HepG2 (cell line): Measurements from ENCODE around the gene FAAP100. TPM values are rescaled to one million over a fixed set of nuclear protein-coding genes. Genes with fewer than 3 reads are reported as not detected.

ENCODE experiments used
- EZH2 ChIP-seq: conservative IDR thresholded peaks from 2 replicates; pipeline ENCODE4 v1.6.1; 2012; ENCODE audit warnings: mild to moderate bottlenecking, low read depth, low read length, moderate library complexity
- HES4 ChIP-seq: sonication (generic); formaldehyde crosslinking; IDR thresholded peaks from 2 replicates; pipeline ENCODE4 v1.9.0; 2021; ENCODE audit warnings: mild to moderate bottlenecking, missing genetic modification reagents, borderline replicate concordance
- JUN ChIP-seq: sonication (generic); formaldehyde crosslinking; IDR thresholded peaks from 2 replicates; pipeline ENCODE4 v1.4.0; 2020; ENCODE audit warnings: mild to moderate bottlenecking, missing genetic modification reagents
- KMT2A ChIP-seq: sonication (generic); formaldehyde crosslinking; IDR thresholded peaks from 2 replicates; pipeline ENCODE4 v1.4.0; 2020; ENCODE audit warnings: missing genetic modification reagents
- MIER2 ChIP-seq: IDR thresholded peaks from 2 replicates; pipeline ENCODE4 v1.6.1; 2016; ENCODE audit warnings: missing biosample characterization, missing genetic modification reagents
- NAIF1 ChIP-seq: sonication (generic); formaldehyde crosslinking; IDR thresholded peaks from 2 replicates; pipeline ENCODE4 v1.5.0; 2020; ENCODE audit warnings: mild to moderate bottlenecking, missing genetic modification reagents, borderline replicate concordance
- NR2F1 ChIP-seq, 2 experiments: fragments of 450-650 bp in 1 of 2; formaldehyde crosslinking in 1 of 2; IDR thresholded peaks; 2 replicates each; pipeline versions ENCODE4 v1.5.0 to v1.6.1; 2016 to 2020; ENCODE audit warnings: mild to moderate bottlenecking in 1 of 2, missing compliant biosample characterization in 1 of 2, missing genetic modification reagents in 1 of 2, moderate library complexity in 1 of 2
- RFXANK ChIP-seq: IDR thresholded peaks from 2 replicates; pipeline ENCODE4 v1.6.1; 2016
- SIX1 ChIP-seq: sonication (generic); formaldehyde crosslinking; IDR thresholded peaks from 2 replicates; pipeline ENCODE4 v1.4.0; 2020; ENCODE audit warnings: missing genetic modification reagents, borderline replicate concordance
- SNAI1 ChIP-seq: sonication (generic); formaldehyde crosslinking; IDR thresholded peaks from 2 replicates; pipeline ENCODE4 v1.5.0; 2020; ENCODE audit warnings: mild to moderate bottlenecking, missing genetic modification reagents, borderline replicate concordance
- ZNF337 ChIP-seq: sonication (generic); formaldehyde crosslinking; IDR thresholded peaks from 2 replicates; pipeline ENCODE4 v1.5.1; 2020; ENCODE audit warnings: missing genetic modification reagents, low read depth, mild to moderate bottlenecking, borderline replicate concordance
- ZNF543 ChIP-seq: sonication (generic); formaldehyde crosslinking; IDR thresholded peaks from 2 replicates; pipeline ENCODE4 v1.4.0; 2020; ENCODE audit warnings: mild to moderate bottlenecking, missing genetic modification reagents
- polyA plus RNA-seq, 8 experiments: library from polyadenylated mRNA; depleted of rRNA in 3 of 8; stranded (reverse) in 7 of 8; unstranded in 1 of 8; fragments of >200 nt; fragmentation: Illumina TruSeq in 4 of 8; extraction: Trizol in 4 of 8; gene quantifications; 2 replicates each; pipeline versions ENCODE4 v1.2.1 to v1.2.3, GENCODE V29; 2011 to 2016; ENCODE audit warnings: low read depth in 4 of 8, missing spikeins in 1 of 8, mixed read lengths in 1 of 8; ENCODE audit not compliant: insufficient read depth in 1 of 8
- total RNA-seq, 5 experiments: library from RNA; depleted of rRNA; stranded (reverse); fragments of >200 nt; fragmentation: Illumina TruSeq; extraction: Trizol; gene quantifications; 2 replicates each; pipeline ENCODE4 v1.2.3, GENCODE V29; 2016; ENCODE audit warnings: low read depth in 1 of 5
- TF ChIP-seq, protein P1 (sequence below): sonication (generic); formaldehyde crosslinking; IDR thresholded peaks from 2 replicates; pipeline ENCODE4 v1.4.0; 2020; ENCODE audit warnings: mild to moderate bottlenecking, missing genetic modification reagents
- TF ChIP-seq, protein P2 (sequence below): sonication (generic); IDR thresholded peaks from 2 replicates; pipeline ENCODE4 v1.6.1; 2016; ENCODE audit warnings: low read depth, borderline replicate concordance
- TF ChIP-seq, protein P3 (sequence below): sonication (generic); formaldehyde crosslinking; IDR thresholded peaks from 2 replicates; pipeline ENCODE4 v1.5.0; 2020; ENCODE audit warnings: mild to moderate bottlenecking, missing genetic modification reagents
- TF ChIP-seq, protein P4 (sequence below): IDR thresholded peaks from 2 replicates; pipeline ENCODE4 v1.6.1; 2016; ENCODE audit warnings: missing genetic modification reagents, missing compliant biosample characterization
- TF ChIP-seq, protein P5 (sequence below): sonication (generic); formaldehyde crosslinking; IDR thresholded peaks from 2 replicates; pipeline ENCODE4 v1.8.1; 2022; ENCODE audit warnings: mild to moderate bottlenecking, missing genetic modification reagents

Gene FAAP100
- total and polyA plus RNA-seq, 2 of the 13 experiments (the other 11 are each of a cell fraction or from before 2014, with no cell fraction given): 7.6 to 20.8 TPM

DNA sequence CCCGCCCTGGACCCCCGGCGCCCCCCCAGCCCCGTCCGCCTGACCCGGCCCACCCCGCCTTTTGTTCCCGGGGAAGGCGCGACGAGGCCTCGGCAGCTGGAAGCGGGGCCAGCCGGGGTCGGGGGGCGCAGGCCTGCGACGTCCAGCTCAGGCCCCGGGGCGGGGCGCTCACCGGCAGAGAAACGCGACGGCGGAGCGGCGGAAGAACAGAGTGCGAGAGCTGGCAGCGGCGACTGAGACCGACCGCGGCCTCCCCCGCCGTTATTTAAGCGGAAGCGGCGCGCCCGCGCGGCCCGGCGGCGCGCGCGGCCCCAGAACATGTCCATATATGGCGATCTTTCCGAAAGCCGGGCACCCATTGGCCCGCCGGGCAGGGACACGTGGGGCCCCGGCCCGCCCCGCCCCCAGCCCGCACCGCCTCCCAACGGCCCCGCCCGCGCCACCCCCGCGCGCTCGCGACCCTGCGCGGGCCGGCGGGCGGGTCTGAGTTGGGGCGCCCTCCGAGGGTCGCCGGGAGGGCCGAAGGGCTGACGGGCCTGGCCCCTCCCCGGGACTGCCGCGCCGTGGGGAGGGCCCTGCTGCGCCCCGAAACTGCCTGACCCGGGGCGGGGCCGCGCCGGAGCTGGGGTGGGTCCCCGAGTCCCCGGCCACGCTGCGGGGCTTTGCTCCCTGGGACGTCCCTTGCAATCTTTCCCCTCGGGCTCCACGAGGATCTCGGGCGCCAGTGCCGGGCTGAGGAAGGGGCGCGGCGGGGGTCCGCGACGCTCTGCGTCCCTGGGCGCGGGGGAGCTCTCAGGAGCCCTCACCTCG lies 39.4 kb downstream of the FAAP100 start, which contains the start of gene ACTG1 (continued):
- TF ChIP-seq, protein P1, sequence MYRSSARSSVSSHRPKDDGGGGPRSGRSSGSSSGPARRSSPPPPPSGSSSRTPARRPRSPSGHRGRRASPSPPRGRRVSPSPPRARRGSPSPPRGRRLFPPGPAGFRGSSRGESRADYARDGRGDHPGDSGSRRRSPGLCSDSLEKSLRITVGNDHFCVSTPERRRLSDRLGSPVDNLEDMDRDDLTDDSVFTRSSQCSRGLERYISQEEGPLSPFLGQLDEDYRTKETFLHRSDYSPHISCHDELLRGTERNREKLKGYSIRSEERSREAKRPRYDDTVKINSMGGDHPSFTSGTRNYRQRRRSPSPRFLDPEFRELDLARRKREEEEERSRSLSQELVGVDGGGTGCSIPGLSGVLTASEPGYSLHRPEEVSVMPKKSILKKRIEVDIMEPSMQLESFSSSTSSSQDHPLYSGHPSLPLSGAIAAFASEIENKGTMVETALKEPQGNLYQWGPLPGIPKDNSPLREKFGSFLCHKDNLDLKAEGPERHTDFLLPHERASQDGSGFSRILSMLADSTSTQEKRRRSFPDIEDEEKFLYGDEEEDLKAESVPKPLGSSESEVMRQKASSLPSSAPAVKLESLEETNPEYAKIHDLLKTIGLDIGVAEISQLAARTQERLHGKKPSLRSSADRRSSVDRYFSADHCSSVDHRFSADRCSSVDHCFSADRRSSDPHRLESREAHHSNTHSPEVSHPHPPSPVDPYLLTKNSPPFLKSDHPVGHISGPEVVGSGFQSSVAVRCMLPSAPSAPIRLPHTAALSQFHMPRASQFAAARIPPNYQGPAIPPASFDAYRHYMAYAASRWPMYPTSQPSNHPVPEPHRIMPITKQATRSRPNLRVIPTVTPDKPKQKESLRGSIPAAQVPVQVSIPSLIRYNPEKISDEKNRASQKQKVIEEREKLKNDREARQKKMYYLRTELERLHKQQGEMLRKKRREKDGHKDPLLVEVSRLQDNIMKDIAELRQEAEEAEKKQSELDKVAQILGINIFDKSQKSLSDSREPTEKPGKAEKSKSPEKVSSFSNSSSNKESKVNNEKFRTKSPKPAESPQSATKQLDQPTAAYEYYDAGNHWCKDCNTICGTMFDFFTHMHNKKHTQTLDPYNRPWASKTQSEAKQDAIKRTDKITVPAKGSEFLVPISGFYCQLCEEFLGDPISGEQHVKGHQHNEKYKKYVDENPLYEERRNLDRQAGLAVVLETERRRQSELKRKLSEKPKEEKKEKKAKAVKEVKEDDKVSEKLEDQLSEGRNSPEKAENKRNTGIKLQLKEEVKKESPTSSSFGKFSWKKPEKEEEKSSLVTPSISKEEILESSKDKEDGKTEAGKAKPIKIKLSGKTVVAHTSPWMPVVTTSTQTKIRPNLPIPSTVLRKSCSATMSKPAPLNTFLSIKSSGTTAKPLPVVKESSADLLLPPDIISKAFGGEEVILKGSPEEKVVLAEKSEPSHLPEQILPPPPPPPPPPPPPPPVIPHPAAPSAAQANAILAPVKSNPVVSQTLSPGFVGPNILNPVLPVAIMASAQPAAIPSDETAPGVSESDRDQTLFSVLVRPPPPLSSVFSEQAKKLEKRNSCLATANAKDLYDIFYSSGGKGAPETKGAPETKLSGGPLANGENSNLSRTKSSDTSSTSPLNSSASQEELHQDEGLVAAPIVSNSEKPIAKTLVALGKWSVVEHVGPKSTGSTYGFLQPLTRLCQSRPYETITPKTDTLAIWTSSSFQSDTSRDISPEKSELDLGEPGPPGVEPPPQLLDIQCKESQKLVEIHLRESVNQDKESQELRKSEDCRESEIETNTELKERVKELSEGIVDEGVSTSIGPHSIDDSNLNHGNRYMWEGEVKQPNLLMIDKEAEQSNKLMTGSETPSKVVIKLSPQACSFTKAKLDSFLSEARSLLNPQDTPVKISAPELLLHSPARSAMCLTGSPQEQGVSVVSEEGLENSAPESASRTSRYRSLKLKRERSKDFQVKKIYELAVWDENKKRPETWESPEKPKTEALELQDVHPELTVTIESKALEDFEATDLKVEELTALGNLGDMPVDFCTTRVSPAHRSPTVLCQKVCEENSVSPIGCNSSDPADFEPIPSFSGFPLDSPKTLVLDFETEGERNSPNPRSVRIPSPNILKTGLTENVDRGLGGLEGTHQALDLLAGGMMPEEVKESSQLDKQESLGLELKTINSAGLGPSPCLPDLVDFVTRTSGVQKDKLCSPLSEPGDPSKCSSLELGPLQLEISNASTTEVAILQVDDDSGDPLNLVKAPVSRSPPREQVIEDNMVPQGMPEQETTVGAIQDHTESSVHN: no peak
- no peak for TF ChIP-seq EZH2
- TF ChIP-seq, protein P2, sequence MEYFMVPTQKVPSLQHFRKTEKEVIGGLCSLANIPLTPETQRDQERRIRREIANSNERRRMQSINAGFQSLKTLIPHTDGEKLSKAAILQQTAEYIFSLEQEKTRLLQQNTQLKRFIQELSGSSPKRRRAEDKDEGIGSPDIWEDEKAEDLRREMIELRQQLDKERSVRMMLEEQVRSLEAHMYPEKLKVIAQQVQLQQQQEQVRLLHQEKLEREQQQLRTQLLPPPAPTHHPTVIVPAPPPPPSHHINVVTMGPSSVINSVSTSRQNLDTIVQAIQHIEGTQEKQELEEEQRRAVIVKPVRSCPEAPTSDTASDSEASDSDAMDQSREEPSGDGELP: no peak
- TF ChIP-seq ZNF337 (CRISPR knock-in tag): peak; percentile 83; the same call in 1 of the 2 replicates
- TF ChIP-seq NAIF1 (CRISPR knock-in tag): no peak
- TF ChIP-seq NR2F1 (CRISPR knock-in tag; IDR thresholded peaks at IDR 0.05): no peak
- no peak; the same call in none of the 2 replicates for TF ChIP-seq ZNF543
- TF ChIP-seq, protein P3, sequence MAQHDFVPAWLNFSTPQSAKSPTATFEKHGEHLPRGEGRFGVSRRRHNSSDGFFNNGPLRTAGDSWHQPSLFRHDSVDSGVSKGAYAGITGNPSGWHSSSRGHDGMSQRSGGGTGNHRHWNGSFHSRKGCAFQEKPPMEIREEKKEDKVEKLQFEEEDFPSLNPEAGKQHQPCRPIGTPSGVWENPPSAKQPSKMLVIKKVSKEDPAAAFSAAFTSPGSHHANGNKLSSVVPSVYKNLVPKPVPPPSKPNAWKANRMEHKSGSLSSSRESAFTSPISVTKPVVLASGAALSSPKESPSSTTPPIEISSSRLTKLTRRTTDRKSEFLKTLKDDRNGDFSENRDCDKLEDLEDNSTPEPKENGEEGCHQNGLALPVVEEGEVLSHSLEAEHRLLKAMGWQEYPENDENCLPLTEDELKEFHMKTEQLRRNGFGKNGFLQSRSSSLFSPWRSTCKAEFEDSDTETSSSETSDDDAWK: no peak
- no peak for TF ChIP-seq MIER2 (CRISPR knock-in tag)
- TF ChIP-seq KMT2A: no peak
- TF ChIP-seq JUN: no peak
- TF ChIP-seq, protein P4, sequence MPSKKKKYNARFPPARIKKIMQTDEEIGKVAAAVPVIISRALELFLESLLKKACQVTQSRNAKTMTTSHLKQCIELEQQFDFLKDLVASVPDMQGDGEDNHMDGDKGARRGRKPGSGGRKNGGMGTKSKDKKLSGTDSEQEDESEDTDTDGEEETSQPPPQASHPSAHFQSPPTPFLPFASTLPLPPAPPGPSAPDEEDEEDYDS (CRISPR knock-in tag): peak; percentile 95
- TF ChIP-seq HES4 (CRISPR knock-in tag): peak; percentile 97
- peak; percentile 29; the same call in 1 of the 2 replicates for TF ChIP-seq SIX1 (CRISPR knock-in tag)
- no peak for TF ChIP-seq RFXANK (CRISPR knock-in tag)
- TF ChIP-seq SNAI1: no peak
- TF ChIP-seq, protein P5, sequence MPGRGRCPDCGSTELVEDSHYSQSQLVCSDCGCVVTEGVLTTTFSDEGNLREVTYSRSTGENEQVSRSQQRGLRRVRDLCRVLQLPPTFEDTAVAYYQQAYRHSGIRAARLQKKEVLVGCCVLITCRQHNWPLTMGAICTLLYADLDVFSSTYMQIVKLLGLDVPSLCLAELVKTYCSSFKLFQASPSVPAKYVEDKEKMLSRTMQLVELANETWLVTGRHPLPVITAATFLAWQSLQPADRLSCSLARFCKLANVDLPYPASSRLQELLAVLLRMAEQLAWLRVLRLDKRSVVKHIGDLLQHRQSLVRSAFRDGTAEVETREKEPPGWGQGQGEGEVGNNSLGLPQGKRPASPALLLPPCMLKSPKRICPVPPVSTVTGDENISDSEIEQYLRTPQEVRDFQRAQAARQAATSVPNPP (CRISPR knock-in tag): no peak; the same call in 1 of the 2 replicates
